ENCODE data around the gene THRB.

- TF ChIP-seq CTCF (IDR thresholded peaks at IDR 0.05) (no peak), POLR2AphosphoS5 (IDR thresholded peaks at IDR 0.05) (no peak)
Observed at GRCh38 chr3:24522146-24522579, 27.5 kb upstream of the THRB start.
